ENCODE data around the gene TBC1D22A. TPM values are rescaled to one million over a fixed set of nuclear protein-coding genes. Genes with fewer than 3 reads are reported as not detected.

Gene TBC1D22A
- total and polyA plus RNA-seq, 10 of the 15 experiments (the other 5 are each of a cell fraction or from before 2014, with no cell fraction given) = 0.63 to 44.7 (median 27.4) TPM

- TF ChIP-seq MTA2 (IDR thresholded peaks at IDR 0.05; ENCODE audit: low read depth) (no peak), YBX1 (IDR thresholded peaks at IDR 0.05) (no peak)
Observed at GRCh38 chr22:46750863-46751443, 11.5 kb upstream of the TBC1D22A start (continued).

- RAD21 ChIA-PET (ENCODE audit: unreplicated experiment) = no interaction called here
- Histone ChIP-seq H3K27me3 (replicated peaks in 1 of 2; ENCODE audit: control insufficient read depth in 2 of 2, insufficient read depth in 2 of 2, low read length in 1 of 2) (no peaks in the 10 kb centered on the region), H3K4me1 (ENCODE audit: control insufficient read depth, insufficient read depth, low read length) (peaks cover 13% of the 10 kb centered on the region), H3K4me2 (ENCODE audit: control insufficient read depth, insufficient read depth) (no peak overlapping the region), H3K27ac (ENCODE audit: control insufficient read depth, insufficient read depth) (no peak overlapping the region), H4K20me1 (ENCODE audit: control insufficient read depth, insufficient read depth) (no peaks in the 10 kb centered on the region), H3K9ac (ENCODE audit: control insufficient read depth, insufficient read depth, low read length) (no peak overlapping the region), H3K9me3 (replicated peaks; ENCODE audit: control insufficient read depth, insufficient read depth, low read length) (peaks cover 3% of the 10 kb centered on the region; the same call in 1 of the 3 replicates), H3K36me3 (ENCODE audit: control insufficient read depth in 2 of 2, insufficient read depth in 2 of 2, low read length in 1 of 2) (no peaks in the 10 kb centered on the region), H3K79me2 (ENCODE audit: control insufficient read depth, insufficient read depth, low read length) (no peaks in the 10 kb centered on the region), H3K4me3 (no peak overlapping the region), H2AFZ (ENCODE audit: control insufficient read depth, low read depth, low read length) (no peak overlapping the region)
- POLR2A ChIA-PET = no interaction called here
- ATAC-seq (no peak), FAIRE-seq (no peak), DNase-seq (ENCODE audit: low read depth, low spot score) (no peak)
- intact Hi-C loops (cut with micrococcal nuclease; ENCODE audit: unreplicated experiment) (no loop called here), in situ Hi-C loops (cut with MboI) (loop anchor here (10.0 to 25.0 kb wide), 2 partner anchors 1335 to 1742 kb away; no protein-coding TSS in a partner anchor)
- TF ChIP-seq HDGF (IDR thresholded peaks at IDR 0.05) (no peak), SMC3 (IDR thresholded peaks at IDR 0.05; ENCODE audit: borderline replicate concordance, low read length) (no peak), ZNF207 (IDR thresholded peaks at IDR 0.05; ENCODE audit: borderline replicate concordance) (no peak), SRF (IDR thresholded peaks at IDR 0.05; ENCODE audit: low read depth in 2 of 2, low read length in 2 of 2) (no peak), MAX (IDR thresholded peaks at IDR 0.05; ENCODE audit: low read depth, low read length) (no peak), YBX1 (IDR thresholded peaks at IDR 0.05) (no peak), YY1 (IDR thresholded peaks at IDR 0.05; ENCODE audit: low read depth, low read length) (no peak), ZNF687 (IDR thresholded peaks at IDR 0.05) (no peak), SP1 (IDR thresholded peaks at IDR 0.05; ENCODE audit: low read depth, low read length) (no peak), IKZF1 (conservative IDR thresholded peaks at IDR 0.05) (no peak), RAD21 (IDR thresholded peaks at IDR 0.05; ENCODE audit: insufficient read depth, low read depth, low read length) (no peak)
- WGBS (ENCODE audit: insufficient coverage, insufficient replicate concordance, low lambda C conversion rate, missing lambda C conversion rate) = 20% methylated on average over 11 of the region's 11 CpGs
- CTCF ChIA-PET = no interaction called here
- SMC1A ChIA-PET (ENCODE audit: uncharacterized antibody, unreplicated experiment) = no interaction called here
- no TSS peak for BruUV-seq (replicated peaks)
Observed at GRCh38 chr22:46752286-46752987, 10.0 kb upstream of the TBC1D22A start.

Measured in GM12878 (cell line).